ENCODE results near the gene AUNIP.
A peak's percentile ranks its signal among the peaks of the same experiment; 100 is the strongest.

Gene AUNIP

DNA sequence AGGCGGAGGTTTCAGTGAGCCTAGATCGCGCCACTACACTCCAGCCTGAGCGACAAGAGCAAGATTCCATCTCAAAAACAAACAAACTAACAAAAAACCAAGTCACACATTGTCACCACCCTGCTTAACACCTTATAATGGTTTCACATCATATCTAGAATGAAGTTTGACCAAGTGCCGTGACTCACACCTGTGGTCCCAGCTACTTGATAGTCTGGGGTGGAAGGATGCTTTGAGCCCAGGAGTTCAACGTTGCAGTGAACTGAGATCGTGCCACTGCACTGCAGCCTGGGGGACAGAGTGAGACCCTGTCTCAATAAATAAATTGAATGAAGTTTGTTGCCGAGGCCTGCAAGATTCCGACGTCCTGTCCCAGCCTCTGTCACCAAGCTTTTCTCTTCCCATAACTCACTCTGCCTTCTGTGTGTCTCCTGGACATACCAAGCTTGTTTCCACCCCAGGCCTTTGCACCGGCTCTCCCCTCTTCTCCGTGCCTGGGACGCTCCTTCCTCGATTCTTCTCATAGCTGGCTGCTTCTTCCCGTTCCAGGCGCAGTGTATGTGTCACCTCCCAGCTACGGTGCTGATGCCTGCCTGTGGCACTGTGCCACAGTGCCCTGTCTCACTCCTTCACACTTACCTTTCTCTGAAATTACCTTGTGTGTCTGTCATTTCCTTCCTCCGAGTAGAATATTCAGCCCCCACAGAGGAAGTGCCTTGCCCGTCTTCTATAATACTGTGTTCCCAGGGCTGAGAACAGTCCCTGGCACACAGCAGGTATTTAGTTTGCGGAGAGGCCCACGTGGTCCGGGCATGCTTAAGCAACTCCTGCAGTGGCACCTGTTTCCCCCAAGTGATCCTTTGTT, 63.1 kb downstream of the AUNIP start:
- Histone ChIP-seq H3K27ac (ENCODE audit: low read depth, low read length, poor library complexity, severe bottlenecking) (no peak overlapping the region), H3K9me2 (ENCODE audit: low read depth, low read length) (no peaks in the 10 kb centered on the region), H4K20me1 (ENCODE audit: insufficient read depth, low read length) (no peaks in the 10 kb centered on the region), H3K36me3 (ENCODE audit: insufficient read depth, low read length) (no peaks in the 10 kb centered on the region), H3F3A (ENCODE audit: insufficient read depth, low read length) (no peaks in the 10 kb centered on the region), H3K4me2 (ENCODE audit: low read length) (0 out of 2 replicates have a peak overlapping the region, but pooled peaks have one; percentile 6), H3K4me3 (ENCODE audit: low read depth, low read length, poor library complexity, severe bottlenecking) (no peak overlapping the region), H3K27me3 (ENCODE audit: insufficient read depth, low read length) (no peaks in the 10 kb centered on the region), H3K9ac (ENCODE audit: low read length) (no peak overlapping the region), H3K79me2 (ENCODE audit: insufficient read depth, low read length) (no peaks in the 10 kb centered on the region), H2AFZ (ENCODE audit: low read length) (no peak overlapping the region), H3K9me3 (ENCODE audit: low read length) (no peaks in the 10 kb centered on the region), H3K4me1 (ENCODE audit: insufficient read depth, low read length, severe bottlenecking) (peaks cover 23% of the 10 kb centered on the region)
- no peak for TF ChIP-seq EZH2 (IDR thresholded peaks at IDR 0.05; ENCODE audit: borderline replicate concordance, low read length)
- TF ChIP-seq, protein P1, sequence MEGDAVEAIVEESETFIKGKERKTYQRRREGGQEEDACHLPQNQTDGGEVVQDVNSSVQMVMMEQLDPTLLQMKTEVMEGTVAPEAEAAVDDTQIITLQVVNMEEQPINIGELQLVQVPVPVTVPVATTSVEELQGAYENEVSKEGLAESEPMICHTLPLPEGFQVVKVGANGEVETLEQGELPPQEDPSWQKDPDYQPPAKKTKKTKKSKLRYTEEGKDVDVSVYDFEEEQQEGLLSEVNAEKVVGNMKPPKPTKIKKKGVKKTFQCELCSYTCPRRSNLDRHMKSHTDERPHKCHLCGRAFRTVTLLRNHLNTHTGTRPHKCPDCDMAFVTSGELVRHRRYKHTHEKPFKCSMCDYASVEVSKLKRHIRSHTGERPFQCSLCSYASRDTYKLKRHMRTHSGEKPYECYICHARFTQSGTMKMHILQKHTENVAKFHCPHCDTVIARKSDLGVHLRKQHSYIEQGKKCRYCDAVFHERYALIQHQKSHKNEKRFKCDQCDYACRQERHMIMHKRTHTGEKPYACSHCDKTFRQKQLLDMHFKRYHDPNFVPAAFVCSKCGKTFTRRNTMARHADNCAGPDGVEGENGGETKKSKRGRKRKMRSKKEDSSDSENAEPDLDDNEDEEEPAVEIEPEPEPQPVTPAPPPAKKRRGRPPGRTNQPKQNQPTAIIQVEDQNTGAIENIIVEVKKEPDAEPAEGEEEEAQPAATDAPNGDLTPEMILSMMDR (IDR thresholded peaks at IDR 0.05; ENCODE audit: low read length), result no peak

DNA sequence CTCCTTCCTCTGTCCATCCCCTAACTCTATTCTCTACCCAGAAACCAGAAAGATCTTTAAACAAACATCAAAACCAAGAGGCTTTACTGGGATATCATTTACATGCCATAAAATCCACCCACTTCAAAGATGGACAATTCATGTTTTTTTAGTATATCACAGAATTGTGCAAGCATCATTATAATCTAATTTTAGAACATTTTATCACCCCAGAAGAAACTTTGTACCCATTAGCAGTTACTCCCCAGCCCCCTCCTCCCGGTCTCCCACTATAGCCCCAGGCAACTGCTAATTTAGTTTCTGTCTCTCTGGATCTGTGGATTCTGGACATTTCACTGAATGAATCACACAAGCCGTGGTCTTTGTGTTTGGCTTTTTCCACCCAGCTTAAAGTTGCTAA, 64.0 kb downstream of the AUNIP start:
- no peak overlapping the region for H3K27ac ChIP-seq (ENCODE audit: low read depth, low read length, poor library complexity, severe bottlenecking)
- TF ChIP-seq, protein P1 (IDR thresholded peaks at IDR 0.05; ENCODE audit: low read length), result no peak
- no peak for TF ChIP-seq EZH2 (IDR thresholded peaks at IDR 0.05; ENCODE audit: borderline replicate concordance, low read length)
- H4K20me1 ChIP-seq (ENCODE audit: insufficient read depth, low read length), result no peaks in the 10 kb centered on the region
- 0 out of 2 replicates have a peak, but pooled peaks cover 4% of the 10 kb centered on the region for H3K27me3 ChIP-seq (ENCODE audit: insufficient read depth, low read length)
- no peaks in the 10 kb centered on the region for H3F3A ChIP-seq (ENCODE audit: insufficient read depth, low read length)
- H3K4me2 ChIP-seq (ENCODE audit: low read length), result no peak overlapping the region
- H3K9me3 ChIP-seq (ENCODE audit: low read length), result no peaks in the 10 kb centered on the region
- no peaks in the 10 kb centered on the region for H3K79me2 ChIP-seq (ENCODE audit: insufficient read depth, low read length)
- peaks cover 16% of the 10 kb centered on the region for H3K4me1 ChIP-seq (ENCODE audit: insufficient read depth, low read length, severe bottlenecking)
- H2AFZ ChIP-seq (ENCODE audit: low read length), result no peak overlapping the region
- no peaks in the 10 kb centered on the region for H3K36me3 ChIP-seq (ENCODE audit: insufficient read depth, low read length)
- H3K9ac ChIP-seq (ENCODE audit: low read length), result no peak overlapping the region
- H3K4me3 ChIP-seq (ENCODE audit: low read depth, low read length, poor library complexity, severe bottlenecking), result no peak overlapping the region
- H3K9me2 ChIP-seq (ENCODE audit: low read depth, low read length), result no peaks in the 10 kb centered on the region

DNA sequence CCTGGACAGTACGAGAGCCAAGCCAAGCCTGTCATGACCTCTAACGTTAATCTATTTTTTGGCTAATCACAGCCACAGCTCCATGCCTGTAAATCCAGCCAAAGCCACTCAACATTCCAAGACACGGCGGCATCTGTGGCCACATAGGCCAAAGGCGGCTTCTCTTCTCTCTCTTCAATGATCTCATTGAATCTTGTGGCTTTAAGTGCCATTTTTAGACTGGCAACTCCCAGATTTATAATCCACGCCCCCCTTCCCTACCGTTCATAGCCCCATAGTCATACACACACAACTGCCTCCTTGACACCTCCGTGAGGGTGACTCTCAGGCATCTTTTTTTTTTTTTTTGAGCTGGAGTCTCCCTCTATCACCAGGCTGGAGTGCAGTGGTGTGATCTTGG, 64.9 kb downstream of the AUNIP start:
- Histone ChIP-seq H3K9ac (ENCODE audit: low read length) (no peak overlapping the region), H3K4me2 (ENCODE audit: low read length) (no peak overlapping the region), H3K4me1 (ENCODE audit: insufficient read depth, low read length, severe bottlenecking) (peaks cover 12% of the 10 kb centered on the region), H3K9me2 (ENCODE audit: low read depth, low read length) (no peaks in the 10 kb centered on the region), H3K27me3 (ENCODE audit: insufficient read depth, low read length) (0 out of 2 replicates have a peak, but pooled peaks cover 6% of the 10 kb centered on the region), H3K27ac (ENCODE audit: low read depth, low read length, poor library complexity, severe bottlenecking) (no peak overlapping the region), H3K79me2 (ENCODE audit: insufficient read depth, low read length) (no peaks in the 10 kb centered on the region), H2AFZ (ENCODE audit: low read length) (no peak overlapping the region), H4K20me1 (ENCODE audit: insufficient read depth, low read length) (no peaks in the 10 kb centered on the region), H3K36me3 (ENCODE audit: insufficient read depth, low read length) (no peaks in the 10 kb centered on the region), H3F3A (ENCODE audit: insufficient read depth, low read length) (no peaks in the 10 kb centered on the region), H3K9me3 (ENCODE audit: low read length) (no peaks in the 10 kb centered on the region), H3K4me3 (ENCODE audit: low read depth, low read length, poor library complexity, severe bottlenecking) (no peak overlapping the region)
- TF ChIP-seq EZH2 (IDR thresholded peaks at IDR 0.05; ENCODE audit: borderline replicate concordance, low read length), result no peak
- TF ChIP-seq, protein P1 (IDR thresholded peaks at IDR 0.05; ENCODE audit: low read length), result no peak
